ENCODE data around the gene ZNF540.

DNA sequence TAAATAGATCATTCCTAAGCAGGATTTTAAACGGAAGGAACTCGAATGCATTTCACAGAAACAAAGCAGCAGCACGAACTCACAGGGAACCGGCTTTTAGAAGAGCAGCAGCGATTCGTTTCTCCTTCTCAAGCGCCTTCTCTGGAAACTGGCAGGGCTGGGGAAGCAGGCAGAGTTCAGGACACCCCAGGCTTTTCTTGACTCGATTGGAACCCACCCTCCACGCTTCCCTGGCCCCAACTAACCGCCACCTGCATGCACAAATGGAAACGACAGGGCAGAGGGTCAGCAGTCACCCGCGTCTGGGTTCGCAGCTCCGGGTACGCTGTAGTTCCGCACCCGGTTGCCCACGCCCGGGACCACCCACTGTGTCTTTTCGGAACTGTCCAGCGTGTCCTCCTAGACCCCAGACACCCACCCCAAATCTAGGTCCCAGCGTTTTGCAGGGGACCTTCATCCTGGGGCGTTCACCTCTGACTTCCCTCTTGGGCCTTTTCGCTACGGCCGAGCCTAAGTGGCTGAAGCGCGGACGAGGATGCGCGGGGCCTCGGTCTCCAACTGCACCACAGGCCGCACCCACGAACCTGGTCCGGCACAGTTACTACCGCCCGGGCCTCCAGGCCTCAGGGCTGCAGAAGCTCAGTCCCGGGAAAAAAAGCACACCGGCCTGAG is 60.1 kb downstream of the ZNF540 start:
- TF ChIP-seq, protein P1, sequence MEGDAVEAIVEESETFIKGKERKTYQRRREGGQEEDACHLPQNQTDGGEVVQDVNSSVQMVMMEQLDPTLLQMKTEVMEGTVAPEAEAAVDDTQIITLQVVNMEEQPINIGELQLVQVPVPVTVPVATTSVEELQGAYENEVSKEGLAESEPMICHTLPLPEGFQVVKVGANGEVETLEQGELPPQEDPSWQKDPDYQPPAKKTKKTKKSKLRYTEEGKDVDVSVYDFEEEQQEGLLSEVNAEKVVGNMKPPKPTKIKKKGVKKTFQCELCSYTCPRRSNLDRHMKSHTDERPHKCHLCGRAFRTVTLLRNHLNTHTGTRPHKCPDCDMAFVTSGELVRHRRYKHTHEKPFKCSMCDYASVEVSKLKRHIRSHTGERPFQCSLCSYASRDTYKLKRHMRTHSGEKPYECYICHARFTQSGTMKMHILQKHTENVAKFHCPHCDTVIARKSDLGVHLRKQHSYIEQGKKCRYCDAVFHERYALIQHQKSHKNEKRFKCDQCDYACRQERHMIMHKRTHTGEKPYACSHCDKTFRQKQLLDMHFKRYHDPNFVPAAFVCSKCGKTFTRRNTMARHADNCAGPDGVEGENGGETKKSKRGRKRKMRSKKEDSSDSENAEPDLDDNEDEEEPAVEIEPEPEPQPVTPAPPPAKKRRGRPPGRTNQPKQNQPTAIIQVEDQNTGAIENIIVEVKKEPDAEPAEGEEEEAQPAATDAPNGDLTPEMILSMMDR (conservative IDR thresholded peaks at IDR 0.05; ENCODE audit: low read length) = no peak
- no peak for TF ChIP-seq EZH2phosphoT487 (IDR thresholded peaks at IDR 0.05; ENCODE audit: borderline replicate concordance)
